Endothelial cell of umbilical vein (primary cell): Measurements from ENCODE around the gene NAPA. TPM values are rescaled to one million over a fixed set of nuclear protein-coding genes. Genes with fewer than 3 reads are reported as not detected.

Experiments used
- BruUV-seq: library from RNA; stranded (reverse); fragments of 400-500 nt; replicated peaks from 2 replicates; lab custom pipeline; 2021; lab: Mats Ljungman, UMichigan
- CTCF ChIA-PET: fragments of 300-600, 350-600 bp; sonication (Branson Sonifier 250); formaldehyde crosslinking; loops from one replicate; lab custom pipeline; 2021; ENCODE audit warnings: antibody characterized with exemption, inconsistent platforms; lab: Charles Lee
- POLR2A ChIA-PET: fragments of 300-600, 350-600 bp; sonication (Branson Sonifier 250); formaldehyde crosslinking; loops from one replicate; lab custom pipeline; 2021; ENCODE audit warnings: antibody characterized with exemption, inconsistent platforms; lab: Charles Lee
- DNase-seq: peaks from one replicate; pipeline ENCODE4 v3.0.0-alpha.2; 2011; ENCODE audit warnings: low read depth, low spot score
- FAIRE-seq: peaks from 2 replicates; lab custom pipeline; 2011; peaks lifted over from hg19 to GRCh38; lab: Jason Lieb, UNC
- H2AFZ ChIP-seq: 2 replicates; pipeline ENCODE4 v1.6.0; 2012; ENCODE audit warnings: low read depth, low read length, control low read depth, inconsistent platforms
- H3K27ac ChIP-seq: 2 replicates; pipeline ENCODE4 v1.5.1; 2011; ENCODE audit warnings: low read depth, mild to moderate bottlenecking, control low read depth, low read length, moderate library complexity; ENCODE audit not compliant: insufficient read depth
- H3K27me3 ChIP-seq, 2 experiments: 2 replicates each; pipeline versions ENCODE4 v1.6.0 to v1.6.1; 2011; ENCODE audit warnings: low read length in 2 of 2, mixed read lengths in 1 of 2; ENCODE audit not compliant: control insufficient read depth in 2 of 2, insufficient read depth in 2 of 2
- H3K36me3 ChIP-seq, 2 experiments: 2 replicates in 1 of 2; 3 replicates in 1 of 2; pipeline ENCODE4 v1.5.1; 2011; ENCODE audit warnings: low read length in 2 of 2, mild to moderate bottlenecking in 1 of 2, moderate library complexity in 1 of 2; ENCODE audit not compliant: control insufficient read depth in 2 of 2, insufficient read depth in 2 of 2; ENCODE audit errors: extremely low read depth in 1 of 2
- H3K4me1 ChIP-seq: 3 replicates; pipeline ENCODE4 v1.5.1; 2011; ENCODE audit warnings: mild to moderate bottlenecking, low read length; ENCODE audit not compliant: control insufficient read depth, insufficient read depth; ENCODE audit errors: extremely low read depth
- H3K4me2 ChIP-seq: 2 replicates; pipeline ENCODE4 v1.6.1; 2011; ENCODE audit warnings: low read length, control low read depth, mixed read lengths; ENCODE audit not compliant: insufficient read depth
- H3K4me3 ChIP-seq, 3 experiments: fragments of 200-600 bp in 1 of 3; sonication (generic), shearing (Covaris generic) in 1 of 3; replicated peaks in 1 of 3; 2 replicates each; pipeline ENCODE4 v1.5.1; 2011 to 2016; ENCODE audit warnings: control low read depth in 3 of 3, low read length in 3 of 3, mild to moderate bottlenecking in 2 of 3, inconsistent platforms in 1 of 3, low read depth in 1 of 3, moderate library complexity in 1 of 3; ENCODE audit not compliant: insufficient read depth in 1 of 3
- H3K79me2 ChIP-seq: 2 replicates; pipeline ENCODE4 v1.6.0; 2012; ENCODE audit warnings: low read length, inconsistent platforms; ENCODE audit not compliant: control insufficient read depth, insufficient read depth
- H3K9ac ChIP-seq: replicated peaks from 2 replicates; pipeline ENCODE3; 2011; ENCODE audit warnings: low read length, control low read depth; ENCODE audit not compliant: insufficient read depth; ENCODE audit errors: extremely low read depth
- H3K9me1 ChIP-seq: replicated peaks from 3 replicates; pipeline ENCODE4 v1.6.0; 2011; ENCODE audit warnings: mild to moderate bottlenecking, low read length; ENCODE audit not compliant: control insufficient read depth, insufficient read depth; ENCODE audit errors: extremely low read depth
- H3K9me3 ChIP-seq: replicated peaks from 2 replicates; pipeline ENCODE4 v1.5.1; 2012; ENCODE audit warnings: low read length, inconsistent platforms; ENCODE audit not compliant: control insufficient read depth, insufficient read depth
- H4K20me1 ChIP-seq: replicated peaks from 2 replicates; pipeline ENCODE3; 2011; ENCODE audit warnings: mild to moderate bottlenecking, low read length; ENCODE audit not compliant: control insufficient read depth, insufficient read depth; ENCODE audit errors: extremely low read depth
- CTCF ChIP-seq, 2 donors: IDR thresholded peaks; 1 replicate in 1 of 2; 2 replicates in 1 of 2; pipeline ENCODE4 v1.5.1; 2011; ENCODE audit warnings: low read length in 2 of 2, mild to moderate bottlenecking in 2 of 2, moderate library complexity in 2 of 2, control low read depth in 1 of 2, inconsistent platforms in 1 of 2, low read depth in 1 of 2; ENCODE audit not compliant: insufficient read depth in 1 of 2; ENCODE audit errors: extremely low read depth in 1 of 2
- EZH2 ChIP-seq: IDR thresholded peaks from 2 replicates; pipeline ENCODE4 v1.6.1; 2012; ENCODE audit warnings: borderline replicate concordance, low read depth, mild to moderate bottlenecking, moderate library complexity, low read length, inconsistent platforms; ENCODE audit not compliant: severe bottlenecking
- FOS ChIP-seq: IDR thresholded peaks from 2 replicates; pipeline ENCODE4 v1.6.1; 2011; ENCODE audit warnings: mild to moderate bottlenecking, low read length, moderate library complexity, borderline replicate concordance; ENCODE audit not compliant: insufficient read depth
- GATA2 ChIP-seq: IDR thresholded peaks from 2 replicates; pipeline ENCODE4 v1.7.0; 2011; ENCODE audit warnings: low read depth, mild to moderate bottlenecking, moderate library complexity, mixed read lengths, low read length; ENCODE audit not compliant: insufficient read length, insufficient read depth
- JUN ChIP-seq: IDR thresholded peaks from 2 replicates; pipeline ENCODE4 v1.6.1; 2011; ENCODE audit warnings: borderline replicate concordance, low read depth; ENCODE audit not compliant: insufficient read length, insufficient read depth
- MYC ChIP-seq: IDR thresholded peaks from one replicate; pipeline ENCODE4 v1.6.1; 2011; ENCODE audit warnings: mild to moderate bottlenecking, low read depth, low read length
- POLR2A ChIP-seq: IDR thresholded peaks from 2 replicates; pipeline ENCODE4 v1.6.1; 2012; ENCODE audit warnings: low read depth, mild to moderate bottlenecking, control low read depth, low read length
- POLR2AphosphoS5 ChIP-seq: IDR thresholded peaks from 2 replicates; pipeline ENCODE4 v1.6.1; 2012; ENCODE audit warnings: low read depth, mild to moderate bottlenecking, control low read depth, low read length, moderate library complexity; ENCODE audit not compliant: insufficient read depth
- dilution Hi-C: fragments of 300-500 bp; cut with MboI; formaldehyde crosslinking; loops from one replicate; pipeline ENCODE4 v1.15.0; 2019; ENCODE audit warnings: low sequenced_read_pairs; ENCODE audit not compliant: extremely low pct_ligation_motif_present
- intact Hi-C: fragments of 100-400 bp; cut with micrococcal nuclease; formaldehyde crosslinking; loops from one replicate; pipeline ENCODE4 v1.10.0; 2022
- polyA plus RNA-seq, 4 experiments: library from polyadenylated mRNA; depleted of rRNA in 3 of 4; stranded (reverse) in 3 of 4; unstranded in 1 of 4; fragments of >200 nt; gene quantifications; 2 replicates each; pipeline versions ENCODE4 v1.2.1 to v1.2.3, GENCODE V29; 2011 to 2012; ENCODE audit warnings: missing spikeins in 1 of 4
- total RNA-seq: library from RNA; stranded (reverse); gene quantifications from 2 replicates; pipeline ENCODE4 v1.2.3, GENCODE V29; 2021
- TF ChIP-seq, protein P1 (sequence below): IDR thresholded peaks from 2 replicates; pipeline ENCODE4 v1.6.1; 2011; ENCODE audit not compliant: insufficient read depth, insufficient read length

NAPA gene
- total and polyA plus RNA-seq, 2 donors (not counting 3 experiments of a cell fraction or from before 2014, with no cell fraction given), result 107 to 154 TPM

GRCh38 chr19:47518854-47519253 is 4.0 kb upstream of the NAPA start:
- H2AFZ ChIP-seq, result no peak overlapping the region
- dilution Hi-C loops, result no loop called here
- DNase-seq (no peak), FAIRE-seq (no peak)
- no peaks in the 10 kb centered on the region for H3K9me3 ChIP-seq
- no peak for TF ChIP-seq POLR2A
- TF ChIP-seq JUN, result no peak
- TF ChIP-seq EZH2, result no peak
- TF ChIP-seq POLR2AphosphoS5, result no peak
- no peak for TF ChIP-seq CTCF (IDR thresholded peaks at IDR 0.05; ENCODE audit: extremely low read depth in 1 of 2, insufficient read depth in 1 of 2, low read depth in 1 of 2, low read length in 2 of 2)
- no peak for TF ChIP-seq MYC
- no peak for TF ChIP-seq GATA2
- TF ChIP-seq, protein P1, sequence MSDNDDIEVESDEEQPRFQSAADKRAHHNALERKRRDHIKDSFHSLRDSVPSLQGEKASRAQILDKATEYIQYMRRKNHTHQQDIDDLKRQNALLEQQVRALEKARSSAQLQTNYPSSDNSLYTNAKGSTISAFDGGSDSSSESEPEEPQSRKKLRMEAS, result no peak
- TF ChIP-seq FOS, result no peak
- peaks cover 9% of the 10 kb centered on the region for H3K79me2 ChIP-seq
- H3K4me2 ChIP-seq, result no peak overlapping the region
- H3K9me1 ChIP-seq, result no peaks in the 10 kb centered on the region
- H4K20me1 ChIP-seq, result no peaks in the 10 kb centered on the region
- H3K27ac ChIP-seq, result no peak overlapping the region
- H3K4me1 ChIP-seq, result peaks cover 12% of the 10 kb centered on the region
- H3K9ac ChIP-seq, result no peak overlapping the region
- CTCF ChIA-PET, result no interaction called here
- POLR2A ChIA-PET, result no interaction called here
- no peak overlapping the region for H3K4me3 ChIP-seq
- BruUV-seq, result no TSS peak
- H3K36me3 ChIP-seq, result no peaks in the 10 kb centered on the region
- intact Hi-C loops, result no loop called here
- no peaks in the 10 kb centered on the region for H3K27me3 ChIP-seq
